Forelimb muscle (tissue), 1 donor: ENCODE results near the gene NR2F2. TPM values are rescaled to one million over a fixed set of nuclear protein-coding genes. Genes with fewer than 3 reads are reported as not detected.

Source experiments
- DNase-seq: peaks from one replicate; pipeline ENCODE4 v3.0.0-alpha.2; 2013; ENCODE audit warnings: low read depth
- polyA plus RNA-seq: library from polyadenylated mRNA; unstranded; fragments of 120-200 nt; gene quantifications from one replicate; pipeline ENCODE4 v1.2.1, GENCODE V29; 2013; ENCODE audit not compliant: insufficient read length

NR2F2 gene
- polyA plus RNA-seq, 1 donor, result 39.0 TPM

DNA sequence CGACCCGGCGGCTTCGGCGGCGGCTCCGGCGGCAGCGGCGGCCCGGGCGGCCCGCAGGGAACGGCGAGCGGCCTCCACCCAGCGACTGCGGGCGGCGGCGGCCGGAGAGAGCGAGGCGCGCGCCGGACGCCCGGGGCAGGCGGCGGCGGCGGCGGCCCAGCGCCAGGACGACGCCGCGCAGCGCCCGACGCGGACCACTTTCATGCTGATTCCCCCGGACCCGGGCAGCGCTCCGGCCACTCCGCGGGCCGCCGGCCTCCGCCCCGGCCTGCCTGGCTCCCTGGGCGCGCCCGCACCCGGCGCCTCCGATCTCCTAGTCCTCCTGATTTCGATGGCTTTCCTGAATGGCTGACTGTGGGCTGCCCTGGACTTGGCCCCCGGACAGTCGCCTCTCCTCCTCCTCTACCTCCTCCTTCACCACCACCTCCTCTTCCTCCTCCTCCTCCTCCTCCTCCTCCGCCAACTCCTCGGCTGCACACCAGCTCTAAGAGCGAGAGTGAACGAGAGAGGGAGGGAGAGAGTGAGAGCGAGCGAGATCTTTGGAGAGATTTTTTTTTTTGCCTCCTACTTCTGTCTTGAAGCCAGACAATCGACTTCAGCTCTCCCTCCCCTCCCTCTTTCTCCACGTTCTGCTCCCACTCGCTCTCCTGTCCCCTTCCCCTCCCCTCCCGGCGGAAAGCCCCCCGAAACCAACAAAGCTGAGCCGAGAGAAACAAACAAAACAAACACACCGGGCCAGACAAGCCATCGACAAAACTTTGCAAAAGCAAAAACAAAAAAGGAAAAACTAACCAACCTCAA lies 844 bp downstream of the NR2F2 start:
- no peak for DNase-seq

DNA sequence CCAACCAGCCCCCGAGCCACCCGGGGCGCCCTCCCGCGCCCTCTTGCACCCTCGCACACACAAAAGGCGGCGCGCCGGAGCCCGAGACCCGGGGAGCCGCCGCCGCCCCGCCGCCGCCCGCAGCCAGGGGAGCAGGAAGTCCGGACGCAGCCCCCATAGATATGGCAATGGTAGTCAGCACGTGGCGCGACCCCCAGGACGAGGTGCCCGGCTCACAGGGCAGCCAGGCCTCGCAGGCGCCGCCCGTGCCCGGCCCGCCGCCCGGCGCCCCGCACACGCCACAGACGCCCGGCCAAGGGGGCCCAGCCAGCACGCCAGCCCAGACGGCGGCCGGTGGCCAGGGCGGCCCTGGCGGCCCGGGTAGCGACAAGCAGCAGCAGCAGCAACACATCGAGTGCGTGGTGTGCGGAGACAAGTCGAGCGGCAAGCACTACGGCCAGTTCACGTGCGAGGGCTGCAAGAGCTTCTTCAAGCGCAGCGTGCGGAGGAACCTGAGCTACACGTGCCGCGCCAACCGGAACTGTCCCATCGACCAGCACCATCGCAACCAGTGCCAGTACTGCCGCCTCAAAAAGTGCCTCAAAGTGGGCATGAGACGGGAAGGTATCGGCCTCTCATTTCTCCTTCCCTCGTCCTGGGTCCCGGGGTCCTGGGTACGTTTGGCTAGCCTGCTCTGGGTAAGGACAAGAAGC lies 1.6 kb downstream of the NR2F2 start:
- no peak for DNase-seq

DNA sequence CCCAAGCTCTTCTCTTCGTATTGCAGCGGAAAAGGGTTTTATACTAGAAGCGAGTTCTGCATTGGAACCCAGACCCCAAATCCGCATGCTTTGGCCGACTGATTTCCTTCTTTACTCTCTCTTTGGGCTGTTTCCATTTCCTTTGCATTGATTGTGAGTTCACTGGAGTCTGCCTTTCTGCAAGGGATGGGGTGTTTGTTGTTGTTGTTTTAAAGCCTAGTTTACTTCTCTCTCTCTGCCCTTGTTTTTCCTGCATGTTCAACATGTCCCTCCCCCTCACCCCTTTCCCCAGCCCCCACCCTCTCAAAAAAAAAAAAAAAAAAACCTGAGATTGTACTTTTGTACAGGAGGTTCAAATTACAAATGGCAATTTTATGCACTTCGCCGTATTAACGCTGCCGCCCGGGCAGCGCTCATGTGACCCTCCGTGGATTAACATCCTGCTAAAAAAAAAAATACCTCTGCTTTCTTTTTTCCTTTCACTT lies 2.2 kb downstream of the NR2F2 start:
- no peak for DNase-seq

DNA sequence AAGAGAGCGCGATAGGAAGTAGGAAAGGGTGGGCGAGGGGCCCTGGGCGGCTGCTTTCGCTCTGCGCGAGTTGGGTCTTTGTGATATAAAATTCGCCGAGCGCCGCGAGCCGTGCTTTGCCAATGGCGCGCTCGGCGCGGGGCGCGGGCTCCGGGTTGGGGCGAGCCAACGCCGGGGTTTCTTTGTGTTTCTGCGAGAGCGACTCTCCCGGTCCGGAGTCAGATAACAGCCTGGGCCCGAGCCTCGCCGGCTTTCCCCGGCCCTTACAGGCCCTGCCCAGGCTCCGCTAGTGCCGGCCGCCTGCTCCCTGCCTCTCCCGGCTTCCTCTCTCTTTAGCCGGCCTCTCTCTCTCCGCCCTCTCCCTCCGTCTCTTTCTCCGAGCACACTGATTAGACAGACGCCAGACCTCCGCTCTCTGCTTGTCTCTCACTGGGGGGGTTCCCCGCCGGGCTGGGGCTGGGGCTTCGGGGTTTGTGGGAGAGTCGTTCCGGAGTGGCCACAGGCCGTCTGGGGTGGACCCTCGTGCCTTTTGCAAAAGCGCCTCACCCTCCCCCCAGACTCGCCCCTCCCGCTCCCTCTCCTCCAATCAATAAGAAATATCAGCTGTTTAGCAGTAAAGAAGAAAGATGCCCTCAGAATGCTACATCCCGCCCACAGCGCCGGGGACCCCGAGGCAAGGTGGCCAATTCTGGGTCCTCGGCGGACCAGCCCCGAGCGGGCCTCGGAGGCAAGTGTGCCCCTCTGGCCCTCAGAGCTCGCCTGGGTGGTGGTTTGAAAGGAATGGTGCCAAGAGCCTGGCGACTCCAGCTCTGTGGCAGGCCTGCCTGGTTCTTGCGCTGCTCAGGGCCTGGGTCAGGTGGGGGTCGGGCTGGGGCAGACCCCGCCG lies 2.9 kb downstream of the NR2F2 start:
- no peak for DNase-seq

DNA sequence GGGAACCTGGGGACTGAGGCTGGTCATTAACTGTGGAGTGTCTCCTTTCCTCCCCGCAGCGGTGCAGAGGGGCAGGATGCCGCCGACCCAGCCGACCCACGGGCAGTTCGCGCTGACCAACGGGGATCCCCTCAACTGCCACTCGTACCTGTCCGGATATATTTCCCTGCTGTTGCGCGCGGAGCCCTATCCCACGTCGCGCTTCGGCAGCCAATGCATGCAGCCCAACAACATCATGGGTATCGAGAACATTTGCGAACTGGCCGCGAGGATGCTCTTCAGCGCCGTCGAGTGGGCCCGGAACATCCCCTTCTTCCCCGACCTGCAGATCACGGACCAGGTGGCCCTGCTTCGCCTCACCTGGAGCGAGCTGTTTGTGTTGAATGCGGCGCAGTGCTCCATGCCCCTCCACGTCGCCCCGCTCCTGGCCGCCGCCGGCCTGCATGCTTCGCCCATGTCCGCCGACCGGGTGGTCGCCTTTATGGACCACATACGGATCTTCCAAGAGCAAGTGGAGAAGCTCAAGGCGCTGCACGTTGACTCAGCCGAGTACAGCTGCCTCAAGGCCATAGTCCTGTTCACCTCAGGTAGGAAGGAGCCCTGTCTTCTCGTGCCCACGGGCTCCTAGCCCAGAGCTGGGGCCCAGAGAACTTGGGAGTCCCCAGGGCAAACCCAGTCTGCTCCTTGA lies 3.7 kb downstream of the NR2F2 start:
- DNase-seq, result no peak

DNA sequence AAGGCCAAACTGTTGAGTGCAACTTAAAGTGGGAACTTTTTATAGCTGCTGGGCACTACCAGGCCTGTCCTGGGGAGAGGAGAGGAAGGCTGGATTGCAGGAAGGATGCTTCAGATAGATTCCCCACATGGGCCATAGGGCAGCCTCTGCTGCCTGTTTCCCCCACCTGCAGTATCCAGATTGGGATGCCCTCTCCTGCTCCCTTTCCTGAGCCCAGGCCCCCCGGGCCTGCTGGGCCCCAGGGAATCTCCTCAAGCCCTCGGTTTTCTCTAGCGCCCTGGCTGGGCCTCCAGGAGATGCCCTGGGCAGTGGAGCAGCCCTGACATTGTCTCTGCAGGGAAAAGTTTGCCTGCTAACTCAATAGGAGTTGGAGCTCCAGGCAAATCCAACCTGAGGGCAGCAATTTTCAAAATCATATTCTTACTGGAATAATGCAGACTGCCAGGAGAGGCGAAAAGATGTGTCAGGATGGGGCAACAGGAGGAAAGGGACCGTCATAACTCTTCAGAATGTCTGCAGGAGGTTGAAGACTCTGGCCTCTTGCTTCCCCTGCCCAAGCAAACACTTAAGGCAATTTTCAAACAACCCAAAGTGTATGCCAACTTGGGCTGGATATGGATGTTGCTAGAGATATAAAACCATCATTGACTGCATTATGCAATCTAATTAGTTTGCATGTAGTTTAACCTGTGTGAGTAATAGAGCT lies 4.4 kb downstream of the NR2F2 start:
- no peak for DNase-seq

DNA sequence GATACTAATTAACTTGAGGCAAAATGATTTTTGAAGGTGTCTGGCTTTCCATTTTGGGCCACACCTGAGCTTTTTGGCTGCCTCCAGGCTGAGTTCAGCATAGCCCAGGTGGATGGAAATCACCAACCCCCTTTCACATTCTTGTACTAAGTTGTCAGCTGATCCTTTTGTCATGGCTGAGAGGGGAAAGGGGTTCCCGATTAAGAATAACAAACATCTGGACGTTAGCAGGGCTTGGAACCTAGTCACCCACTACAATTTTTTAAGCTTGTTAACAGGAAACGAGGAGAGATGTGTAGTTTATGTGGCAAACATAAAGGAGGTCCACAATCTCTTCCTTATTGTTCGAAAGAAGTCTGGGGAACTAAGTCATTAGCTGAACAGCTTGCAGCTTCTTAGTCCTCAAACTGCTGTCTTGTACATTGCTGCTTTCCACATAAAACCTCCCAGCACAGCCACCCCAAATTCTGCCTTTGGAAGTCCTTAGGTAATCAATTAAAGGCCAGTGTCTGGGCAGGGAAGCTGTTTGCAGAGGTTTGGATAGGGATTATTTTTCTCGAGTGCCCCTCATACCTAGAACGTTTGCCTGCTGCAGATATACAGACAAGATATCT lies 5.0 kb downstream of the NR2F2 start:
- DNase-seq, result no peak

DNA sequence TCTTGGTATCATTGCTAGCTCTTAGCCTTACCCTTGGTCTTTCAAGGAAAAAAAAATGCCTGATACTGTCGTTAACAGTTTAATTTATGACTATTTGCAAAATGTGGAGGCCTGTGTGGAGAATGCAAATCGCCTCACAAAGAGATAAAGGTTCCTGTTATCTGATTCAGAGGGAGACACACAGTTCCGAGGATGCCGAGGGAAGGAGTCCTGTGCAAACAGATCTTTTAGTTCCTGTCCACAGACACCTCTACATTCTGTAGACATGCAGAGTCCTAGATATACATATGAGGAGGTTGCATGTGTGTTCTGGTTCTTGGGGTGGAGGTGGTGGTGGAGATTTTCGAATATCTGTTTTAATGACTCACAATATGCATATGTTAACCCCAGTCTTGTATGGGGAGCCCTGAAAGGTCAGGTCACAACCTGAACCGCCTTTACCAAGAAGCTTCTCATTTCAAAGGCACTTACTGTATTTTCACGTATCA lies 5.7 kb downstream of the NR2F2 start:
- no peak for DNase-seq

DNA sequence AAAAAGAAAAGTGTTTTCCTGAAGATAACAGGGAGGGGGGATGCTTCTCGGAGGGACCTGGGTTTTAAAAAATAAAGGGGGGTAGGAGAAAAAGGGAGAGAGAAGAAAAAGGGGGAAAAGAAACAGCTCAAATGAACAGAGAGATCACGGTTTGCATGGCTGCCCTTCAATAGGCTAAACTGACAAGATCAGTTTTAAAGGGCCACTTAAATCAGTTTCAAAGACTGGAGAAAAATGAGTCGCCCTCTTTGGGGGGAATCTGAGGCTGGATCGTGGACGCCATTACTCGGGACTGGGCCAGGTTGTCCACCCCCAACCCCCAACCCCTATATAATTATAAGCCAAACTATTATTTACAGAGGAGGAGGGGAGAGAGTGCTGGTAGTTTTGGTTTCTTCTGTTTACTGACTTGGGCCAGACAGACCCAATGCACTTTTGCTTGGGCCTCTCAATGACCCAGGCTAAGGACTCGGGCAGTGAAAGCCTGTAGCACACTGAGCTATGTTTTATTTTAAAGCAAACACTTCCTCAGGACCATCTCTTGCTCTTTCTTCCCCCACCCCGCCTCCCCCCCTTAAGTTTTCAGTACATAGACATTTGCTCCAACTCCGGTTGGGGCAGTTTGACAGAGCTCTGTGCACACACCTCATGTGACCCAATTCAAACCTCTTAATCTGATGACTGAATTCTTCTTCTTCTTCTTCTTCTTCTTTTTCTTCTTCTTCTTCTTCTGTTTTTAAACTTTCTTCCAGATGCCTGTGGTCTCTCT lies 6.3 kb downstream of the NR2F2 start:
- DNase-seq, result no peak

DNA sequence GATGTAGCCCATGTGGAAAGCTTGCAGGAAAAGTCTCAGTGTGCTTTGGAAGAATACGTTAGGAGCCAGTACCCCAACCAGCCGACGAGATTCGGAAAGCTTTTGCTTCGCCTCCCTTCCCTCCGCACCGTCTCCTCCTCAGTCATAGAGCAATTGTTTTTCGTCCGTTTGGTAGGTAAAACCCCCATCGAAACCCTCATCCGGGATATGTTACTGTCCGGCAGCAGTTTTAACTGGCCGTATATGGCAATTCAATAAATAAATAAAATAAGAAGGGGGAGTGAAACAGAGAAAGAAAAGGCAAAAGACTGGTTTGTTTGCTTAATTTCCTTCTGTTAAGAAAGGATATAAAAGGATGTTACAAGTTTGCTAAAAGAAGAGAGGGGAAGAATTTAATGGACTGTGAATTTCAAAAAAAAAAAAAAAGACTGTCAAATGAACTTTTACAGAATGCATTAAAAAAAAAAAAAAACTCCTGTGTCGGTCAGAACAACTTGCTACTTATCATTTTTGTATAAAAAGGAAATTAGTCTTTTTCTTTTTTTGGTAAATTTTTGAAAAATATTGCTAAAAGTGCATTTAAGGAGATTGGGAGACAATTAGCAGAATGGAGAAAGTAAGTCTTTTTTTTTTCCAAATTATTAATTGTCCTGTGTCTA lies 7.0 kb downstream of the NR2F2 start:
- no peak for DNase-seq

DNA sequence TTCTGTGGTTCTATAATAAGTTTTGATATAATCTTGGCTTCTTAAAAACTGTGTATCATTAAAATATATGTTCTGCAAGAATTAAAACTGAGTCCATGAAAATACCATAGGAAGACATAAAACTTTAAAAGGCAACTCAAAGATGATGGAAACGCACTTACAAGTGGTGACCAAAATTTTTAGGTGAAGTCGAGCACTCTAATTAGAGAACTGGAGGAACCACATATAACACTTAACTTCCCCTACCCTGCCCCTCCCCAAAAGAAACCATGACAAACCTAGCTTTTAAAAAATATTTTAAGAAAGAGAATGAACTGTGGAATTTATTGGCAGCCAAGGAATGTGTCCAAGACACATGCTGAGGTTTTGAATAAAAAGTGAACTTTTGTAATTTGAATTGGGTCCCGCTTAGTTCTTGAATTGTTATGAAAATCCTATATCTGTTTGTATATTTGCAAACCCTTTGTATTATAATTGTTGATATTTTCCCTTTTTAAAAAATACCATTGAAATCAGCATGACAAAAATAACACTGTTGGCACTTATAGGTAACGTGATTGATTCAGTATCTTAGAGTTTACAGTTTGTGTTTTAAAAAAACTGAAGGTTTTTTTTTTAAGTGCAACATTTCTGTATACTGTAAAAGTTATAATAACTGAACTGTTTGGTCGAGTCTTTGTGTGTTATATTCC lies 7.7 kb downstream of the NR2F2 start:
- DNase-seq, result no peak

DNA sequence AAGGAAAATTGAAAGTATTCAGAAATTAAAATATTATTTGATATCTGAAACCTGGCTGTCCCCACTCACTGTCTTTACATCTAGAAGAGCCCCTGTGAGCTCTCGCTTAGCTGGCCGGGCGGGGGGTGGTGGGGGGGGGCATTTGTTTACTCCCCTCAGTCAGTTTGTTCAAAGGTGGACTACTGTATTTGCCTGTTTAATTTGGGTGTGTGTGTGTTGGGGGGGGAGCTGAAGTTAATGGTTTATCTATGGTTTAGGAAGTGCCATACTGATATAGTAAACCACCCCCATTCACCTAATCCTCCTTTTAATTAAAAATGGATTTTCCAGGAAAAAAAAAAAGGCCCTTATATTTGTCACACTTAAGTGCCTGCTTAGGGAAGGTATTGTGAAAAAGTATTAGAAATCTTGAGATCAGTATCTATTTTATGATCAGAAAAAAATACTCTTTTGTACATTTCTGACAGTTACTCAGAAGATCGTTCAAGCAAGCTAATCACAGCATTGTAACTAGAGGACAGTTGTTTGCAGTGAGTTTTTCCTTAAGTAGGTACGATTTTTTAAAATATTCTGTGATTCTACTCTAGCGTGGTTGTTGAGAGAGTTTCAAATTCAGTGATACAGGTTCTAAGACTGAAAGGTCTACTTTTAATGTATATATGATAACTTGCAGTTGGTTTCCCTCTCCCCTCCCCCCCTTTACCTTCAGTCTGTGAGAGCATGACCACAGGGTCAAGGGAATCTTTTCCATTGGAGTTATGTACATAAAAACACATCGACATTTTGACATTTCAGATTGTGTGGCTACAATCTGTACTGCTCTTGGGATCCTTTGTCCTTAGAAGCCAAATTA lies 8.5 kb downstream of the NR2F2 start:
- DNase-seq, result no peak

DNA sequence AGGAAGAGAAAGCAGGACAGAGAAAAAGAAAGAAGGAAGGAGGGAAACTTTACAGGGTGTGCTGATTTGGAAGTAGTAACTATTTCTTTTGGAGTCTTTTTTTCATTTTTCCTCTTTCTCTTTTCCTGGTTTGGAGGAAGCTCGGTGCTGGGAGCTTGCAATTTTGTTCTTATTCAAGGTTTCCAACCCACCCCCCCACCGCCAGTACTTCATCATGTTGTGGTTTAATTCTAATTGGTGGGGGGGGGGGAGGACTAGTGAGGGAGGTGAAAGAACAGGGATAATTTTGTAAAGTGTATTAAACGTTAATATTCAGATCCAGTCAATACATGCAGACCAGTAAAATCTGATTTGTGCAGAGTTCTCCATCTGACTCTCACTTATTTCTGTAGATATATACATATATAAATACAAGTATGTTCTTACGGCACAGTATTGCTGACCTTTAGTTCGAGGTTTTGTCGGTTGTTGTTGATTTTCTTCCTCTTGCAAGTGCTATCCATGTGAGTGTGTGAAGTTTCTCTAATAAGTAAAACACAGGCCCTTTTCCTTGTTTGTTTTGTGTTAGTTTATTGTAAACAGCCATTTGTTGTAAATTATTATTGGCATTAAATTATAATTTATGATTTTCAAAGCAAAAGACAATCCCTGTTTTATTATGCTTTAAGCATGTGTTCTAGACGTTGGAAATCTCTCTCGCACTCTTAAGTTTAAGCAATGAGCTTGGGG lies 9.3 kb downstream of the NR2F2 start:
- DNase-seq, result no peak

DNA sequence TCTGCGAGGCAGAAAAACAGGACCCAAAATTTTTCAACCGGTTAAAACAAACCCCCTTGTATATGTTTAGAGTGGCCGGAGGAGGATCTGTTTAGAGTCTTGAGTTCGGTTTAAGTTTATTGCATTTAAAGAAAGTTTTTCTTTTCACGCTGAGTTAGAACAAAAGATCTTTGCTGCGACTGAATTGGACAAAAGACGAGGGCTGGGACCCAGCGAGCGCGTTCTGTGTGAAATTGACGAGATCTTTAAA lies 9.8 kb downstream of the NR2F2 start:
- DNase-seq, result no peak

DNA sequence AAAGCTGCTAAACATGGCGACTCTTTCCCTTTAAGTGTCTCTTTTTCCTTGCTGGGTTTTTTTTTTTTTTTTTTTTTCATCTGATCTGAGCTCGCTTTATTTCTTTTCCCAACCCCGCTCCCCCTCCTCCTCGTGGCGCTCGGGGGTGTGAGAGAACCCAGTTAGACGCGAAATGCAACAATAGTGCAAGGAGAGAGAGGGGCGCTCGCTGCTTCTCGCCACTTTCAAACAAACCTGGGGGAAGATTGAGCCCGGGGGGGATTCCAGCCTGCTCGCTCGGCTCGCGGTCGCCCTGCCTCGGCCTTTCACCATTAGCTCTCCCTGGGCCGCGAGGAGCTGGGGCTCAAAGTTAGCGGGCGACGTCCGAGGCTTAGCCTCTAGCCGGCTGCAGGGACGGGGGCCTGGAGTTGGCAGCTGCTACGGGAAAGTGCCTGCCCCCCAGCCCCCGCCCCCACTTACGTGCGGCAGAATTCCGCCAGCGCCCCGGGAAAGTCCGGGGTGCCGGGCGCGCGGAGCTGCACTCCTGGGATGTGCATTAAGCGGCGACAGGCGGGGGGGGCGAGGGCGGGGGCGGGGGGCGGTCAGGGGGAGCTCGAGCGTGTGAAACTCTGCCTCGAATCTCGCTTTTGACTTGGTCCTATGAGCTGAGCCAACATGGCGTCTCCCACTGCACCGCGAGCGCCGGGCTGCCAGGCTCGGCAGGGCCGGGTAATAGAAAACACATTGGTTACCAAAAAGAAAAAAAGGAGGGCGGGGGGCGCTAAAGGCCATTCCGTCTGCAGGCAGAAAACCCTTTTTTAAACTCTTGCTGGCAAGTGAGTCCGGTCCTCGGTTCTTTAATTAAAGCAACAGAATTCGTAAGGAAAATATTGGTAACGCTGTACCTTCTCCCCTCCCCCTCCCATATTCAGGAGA lies 10.4 kb downstream of the NR2F2 start:
- no peak for DNase-seq
